Neural cell (in vitro differentiated cells): Measurements from ENCODE around the gene FYCO1. TPM values are rescaled to one million over a fixed set of nuclear protein-coding genes. Genes with fewer than 3 reads are reported as not detected.

ENCODE experiments used
- H2AFZ ChIP-seq: fragments of 200-600, 300-800 bp; sonication (generic), shearing (Covaris generic); 2 replicates; pipeline ENCODE4 v1.6.0; 2014; ENCODE audit warnings: low read depth, mild to moderate bottlenecking, antibody characterized with exemption, low read length, moderate library complexity
- H3F3A ChIP-seq: fragments of 200-600 bp; shearing (Covaris generic); 2 replicates; pipeline ENCODE4 v1.6.1; 2016; ENCODE audit warnings: mild to moderate bottlenecking, moderate library complexity, mixed read lengths, antibody characterized with exemption, low read length; ENCODE audit not compliant: insufficient read depth, poor library complexity, severe bottlenecking
- H3K27ac ChIP-seq: fragments of 200-600, 300-800 bp; sonication (generic), shearing (Covaris generic); 2 replicates; pipeline ENCODE4 v1.5.1; 2014; ENCODE audit warnings: mild to moderate bottlenecking, low read length, moderate library complexity
- H3K27me3 ChIP-seq: fragments of 300-800, 200-600 bp; sonication (generic), shearing (Covaris generic); 2 replicates; pipeline ENCODE4 v1.6.0; 2014; ENCODE audit warnings: mild to moderate bottlenecking, low read depth, low read length, moderate library complexity; ENCODE audit not compliant: insufficient read depth
- H3K36me3 ChIP-seq: fragments of 300-800, 200-600 bp; sonication (generic), shearing (Covaris generic); 2 replicates; pipeline ENCODE4 v1.5.1; 2014; ENCODE audit warnings: mild to moderate bottlenecking, antibody characterized with exemption, low read length, moderate library complexity; ENCODE audit not compliant: insufficient read depth
- H3K4me2 ChIP-seq: fragments of 300-800, 200-600 bp; sonication (generic), shearing (Covaris generic); 2 replicates; pipeline ENCODE4 v1.6.0; 2014; ENCODE audit warnings: mild to moderate bottlenecking, low read length
- H3K4me3 ChIP-seq: fragments of 300-800, 200-600 bp; sonication (generic), shearing (Covaris generic); 2 replicates; pipeline ENCODE4 v1.5.1; 2014; ENCODE audit warnings: mild to moderate bottlenecking, low read length, moderate library complexity
- H3K79me2 ChIP-seq: fragments of 200-600 bp; shearing (Covaris generic); replicated peaks from 2 replicates; pipeline ENCODE4 v1.6.0; 2014; ENCODE audit warnings: mild to moderate bottlenecking, low read length, moderate library complexity; ENCODE audit not compliant: insufficient read depth
- H3K9ac ChIP-seq: fragments of 300-800, 200-600 bp; sonication (generic), shearing (Covaris generic); 2 replicates; pipeline ENCODE4 v1.6.1; 2016; ENCODE audit warnings: mild to moderate bottlenecking, low read length, mixed read lengths
- H3K9me2 ChIP-seq: fragments of 200-600 bp; shearing (Covaris generic); 2 replicates; pipeline ENCODE4 v1.6.1; 2016; ENCODE audit warnings: mild to moderate bottlenecking, low read length, mixed read lengths; ENCODE audit not compliant: insufficient read depth
- H3K9me3 ChIP-seq: fragments of 200-600, 300-800 bp; sonication (generic), shearing (Covaris generic); 2 replicates; pipeline ENCODE4 v1.6.1; 2016; ENCODE audit warnings: mild to moderate bottlenecking, mixed run types, low read length, moderate library complexity, mixed read lengths
- H4K20me1 ChIP-seq: fragments of 200-600 bp; shearing (Covaris generic); 2 replicates; pipeline ENCODE4 v1.6.1; 2016; ENCODE audit warnings: mild to moderate bottlenecking, mixed run types; ENCODE audit not compliant: insufficient read depth
- CTCF ChIP-seq: fragments of 450-650 bp; IDR thresholded peaks from 2 replicates; pipeline ENCODE4 v1.5.1; 2014; ENCODE audit warnings: antibody characterized with exemption, mild to moderate bottlenecking, moderate library complexity; ENCODE audit not compliant: poor library complexity, severe bottlenecking
- EP300 ChIP-seq: fragments of 450-650 bp; conservative IDR thresholded peaks from 2 replicates; pipeline ENCODE4 v1.6.1; 2014; ENCODE audit warnings: antibody characterized with exemption, mild to moderate bottlenecking, moderate library complexity; ENCODE audit not compliant: poor library complexity, severe bottlenecking
- MXI1 ChIP-seq: fragments of 450-650 bp; conservative IDR thresholded peaks from 2 replicates; pipeline ENCODE4 v1.6.1; 2014; ENCODE audit warnings: antibody characterized with exemption, mild to moderate bottlenecking; ENCODE audit not compliant: poor library complexity, severe bottlenecking
- POLR2AphosphoS5 ChIP-seq: IDR thresholded peaks from 2 replicates; pipeline ENCODE4 v1.6.1; 2012
- RAD21 ChIP-seq: fragments of 450-650 bp; conservative IDR thresholded peaks from 2 replicates; pipeline ENCODE4 v1.6.1; 2014; ENCODE audit warnings: antibody characterized with exemption, mild to moderate bottlenecking, moderate library complexity
- REST ChIP-seq: IDR thresholded peaks from 2 replicates; pipeline ENCODE4 v1.6.1; 2012; ENCODE audit warnings: borderline replicate concordance
- SMC3 ChIP-seq: fragments of 450-650 bp; conservative IDR thresholded peaks from 2 replicates; pipeline ENCODE4 v1.6.1; 2014; ENCODE audit warnings: antibody characterized with exemption, mild to moderate bottlenecking, moderate library complexity; ENCODE audit not compliant: poor library complexity
- TAF1 ChIP-seq: IDR thresholded peaks from 2 replicates; pipeline ENCODE4 v1.6.1; 2012; ENCODE audit warnings: low read depth
- polyA plus RNA-seq: library from polyadenylated mRNA; depleted of rRNA; stranded (reverse); fragments of >200 nt; gene quantifications from 2 replicates; pipeline ENCODE4 v1.2.3, GENCODE V29; 2014

Gene FYCO1
- polyA plus RNA-seq, 1 donor from 2014 or later, result 0.12 TPM

GRCh38 chr3:45992821-45993221, 2.8 kb downstream of the FYCO1 start:
- no peaks in the 10 kb centered on the region for H3K36me3 ChIP-seq
- H3K27me3 ChIP-seq, result no peaks in the 10 kb centered on the region
- H3K27ac ChIP-seq, result no peak overlapping the region
- H3K79me2 ChIP-seq, result no peaks in the 10 kb centered on the region
- no peaks in the 10 kb centered on the region for H3F3A ChIP-seq
- H3K9me2 ChIP-seq, result no peaks in the 10 kb centered on the region
- no peak overlapping the region for H3K9ac ChIP-seq
- no peak overlapping the region for H3K4me2 ChIP-seq
- no peaks in the 10 kb centered on the region for H3K9me3 ChIP-seq
- no peaks in the 10 kb centered on the region for H4K20me1 ChIP-seq
- no peak overlapping the region for H2AFZ ChIP-seq
- TF ChIP-seq MXI1, result no peak
- TF ChIP-seq REST, result no peak
- no peak for TF ChIP-seq TAF1
- no peak for TF ChIP-seq SMC3
- TF ChIP-seq RAD21, result no peak
- TF ChIP-seq CTCF, result no peak
- no peak overlapping the region for H3K4me3 ChIP-seq

- no peaks in the 10 kb centered on the region for H3K36me3 ChIP-seq
- no peak overlapping the region for H3K4me3 ChIP-seq
- no peaks in the 10 kb centered on the region for H3K27me3 ChIP-seq
- H4K20me1 ChIP-seq, result no peaks in the 10 kb centered on the region
- H3K9me2 ChIP-seq, result no peaks in the 10 kb centered on the region
- H3K9me3 ChIP-seq, result no peaks in the 10 kb centered on the region
- no peak overlapping the region for H2AFZ ChIP-seq
- H3K9ac ChIP-seq, result no peak overlapping the region
- no peak for TF ChIP-seq MXI1
- TF ChIP-seq EP300, result no peak
- no peak for TF ChIP-seq TAF1
- TF ChIP-seq SMC3, result no peak
- no peak overlapping the region for H3K27ac ChIP-seq
- no peaks in the 10 kb centered on the region for H3F3A ChIP-seq
- H3K79me2 ChIP-seq, result no peaks in the 10 kb centered on the region
- no peak overlapping the region for H3K4me2 ChIP-seq
Observed at GRCh38 chr3:45992133-45992729, 3.4 kb downstream of the FYCO1 start.

- no peaks in the 10 kb centered on the region for H3K9me3 ChIP-seq
- no peaks in the 10 kb centered on the region for H4K20me1 ChIP-seq
- no peak overlapping the region for H3K4me2 ChIP-seq
- no peak overlapping the region for H3K9ac ChIP-seq
- no peaks in the 10 kb centered on the region for H3K9me2 ChIP-seq
- H3K4me3 ChIP-seq, result no peak overlapping the region
- no peak overlapping the region for H2AFZ ChIP-seq
- H3K27ac ChIP-seq, result no peak overlapping the region
- no peaks in the 10 kb centered on the region for H3K79me2 ChIP-seq
- no peak for TF ChIP-seq RAD21
- TF ChIP-seq SMC3, result no peak
- TF ChIP-seq POLR2AphosphoS5, result no peak
- no peak for TF ChIP-seq EP300
- TF ChIP-seq REST, result no peak
- H3F3A ChIP-seq, result no peaks in the 10 kb centered on the region
- no peaks in the 10 kb centered on the region for H3K36me3 ChIP-seq
- no peaks in the 10 kb centered on the region for H3K27me3 ChIP-seq
Observed at GRCh38 chr3:45991341-45991740, 4.3 kb downstream of the FYCO1 start.
